ELF-1 (cell line): ENCODE measurements around the gene YY1.
"Not testable (repeated sequence)": the region's sequence is repeated elsewhere in the genome, so short reads cannot be mapped to it uniquely, and the experiment has no call there.

Source experiments
- DNase-seq: peaks from one replicate; pipeline ENCODE4 v3.0.0-alpha.2; 2016; ENCODE audit warnings: low read depth, low spot score

Gene YY1

GRCh38 chr14:100213956-100214769 lies 24.8 kb upstream of the YY1 start:
- peak; percentile 85 for DNase-seq

- DNase-seq: no peak
Measured at GRCh38 chr14:100214770-100215083, 24.2 kb upstream of the YY1 start.

- DNase-seq: no peak
Measured at GRCh38 chr14:100215330-100215885, 23.5 kb upstream of the YY1 start.

GRCh38 chr14:100219126-100219785 lies 19.7 kb upstream of the YY1 start:
- DNase-seq: no peak

- peak; percentile 79 for DNase-seq
Measured at GRCh38 chr14:100221533-100222223, 17.3 kb upstream of the YY1 start.

GRCh38 chr14:100222224-100223093 lies 16.5 kb upstream of the YY1 start:
- no peak for DNase-seq

GRCh38 chr14:100223332-100224201 lies 15.4 kb upstream of the YY1 start:
- peak; percentile 62 for DNase-seq

DNA sequence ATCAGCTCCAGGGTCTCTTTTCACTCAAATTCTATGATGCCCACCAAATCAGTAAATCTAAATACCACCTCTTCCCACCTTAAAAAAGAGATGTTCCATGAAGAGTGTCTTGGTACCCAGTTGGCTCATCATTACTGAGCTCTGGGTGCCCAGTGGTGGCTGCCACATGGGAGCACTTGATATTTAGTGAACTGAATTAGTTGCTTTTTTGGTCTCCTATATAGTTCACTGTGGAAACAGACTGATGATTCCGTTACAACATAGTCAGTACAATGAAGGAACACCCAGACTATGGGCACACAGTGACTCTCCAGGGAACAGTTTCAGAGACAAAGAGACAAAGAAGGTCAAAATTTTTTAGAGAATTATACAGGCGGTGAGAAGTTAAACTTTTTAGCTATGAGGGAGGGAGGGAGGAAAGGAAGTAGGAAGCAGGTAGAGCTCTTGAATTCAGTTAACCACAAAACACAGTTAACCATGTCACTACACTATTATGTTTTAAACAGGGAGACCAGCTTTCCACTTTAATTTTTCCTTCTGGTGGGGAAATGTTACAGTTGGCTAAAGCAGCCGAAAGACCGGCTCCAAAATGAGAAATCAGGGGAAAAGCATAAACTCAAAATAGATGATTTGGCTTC lies 14.6 kb upstream of the YY1 start:
- DNase-seq: no peak

- no peak for DNase-seq
Measured at GRCh38 chr14:100225169-100225568, 13.8 kb upstream of the YY1 start.

DNA sequence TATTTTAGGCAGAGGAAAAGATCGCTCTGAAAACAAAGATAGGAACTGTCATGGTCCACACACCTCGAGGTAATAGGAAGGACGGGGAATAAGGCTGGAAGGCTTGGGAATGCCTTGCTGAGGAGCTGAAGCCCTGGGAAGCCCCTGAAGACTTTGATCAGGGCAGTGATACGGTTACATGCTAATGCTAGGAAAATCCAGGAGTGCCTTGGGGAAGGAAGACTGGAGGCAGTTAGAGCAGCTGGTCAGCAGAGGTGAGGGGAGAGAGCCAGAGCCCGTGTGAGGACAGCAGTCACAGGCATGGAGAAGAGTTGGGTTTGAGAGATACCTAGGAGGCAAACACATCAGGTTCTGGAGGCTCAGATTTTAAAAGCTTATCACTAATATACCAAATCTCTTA lies 8.6 kb upstream of the YY1 start:
- DNase-seq: peak; percentile 68

DNA sequence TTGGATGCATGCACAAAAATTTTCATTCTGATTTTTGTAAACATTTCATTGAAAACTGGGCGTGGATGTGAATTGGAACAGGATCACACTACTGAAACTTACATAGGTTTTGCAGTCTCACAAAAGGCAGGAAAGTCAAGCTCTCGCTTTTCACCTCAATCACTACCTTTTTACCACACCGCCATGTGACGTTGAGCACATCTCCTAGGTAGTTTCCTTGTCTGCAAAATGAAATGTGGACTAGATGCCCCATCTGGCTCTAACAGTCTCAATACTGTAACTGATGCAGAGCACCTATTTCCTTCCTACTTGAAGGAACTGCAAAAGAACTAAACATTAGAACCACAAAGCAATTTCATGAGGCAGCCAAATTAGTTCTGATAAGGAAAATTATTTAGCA lies 4.4 kb upstream of the YY1 start:
- no peak for DNase-seq

DNA sequence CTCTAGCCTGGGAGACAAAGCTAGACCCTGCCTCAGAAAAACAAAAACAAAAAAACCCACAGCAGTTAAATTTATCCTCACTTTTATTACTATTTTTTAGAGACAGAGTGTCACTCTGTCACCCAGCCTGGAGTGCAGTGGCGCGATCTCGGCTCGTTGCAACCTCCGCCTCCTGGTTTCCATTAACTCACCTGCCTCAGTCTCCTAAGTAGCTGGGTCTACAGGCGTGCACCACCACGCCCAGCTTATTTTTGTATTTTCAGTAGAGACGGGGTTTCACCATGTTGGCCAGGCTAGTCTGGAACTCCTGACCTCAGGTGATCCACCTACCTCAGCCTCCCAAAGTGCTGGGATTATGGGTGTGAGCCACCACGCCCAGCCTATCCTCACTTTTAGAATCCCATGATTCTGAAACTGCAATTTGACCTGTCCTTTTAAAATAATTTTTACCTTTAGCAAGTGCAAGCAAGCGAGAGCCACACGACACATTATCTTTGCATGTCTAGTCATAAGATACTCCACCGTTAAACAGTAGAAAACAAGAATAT lies 2.6 kb upstream of the YY1 start:
- DNase-seq: not testable (repeated sequence)

DNA sequence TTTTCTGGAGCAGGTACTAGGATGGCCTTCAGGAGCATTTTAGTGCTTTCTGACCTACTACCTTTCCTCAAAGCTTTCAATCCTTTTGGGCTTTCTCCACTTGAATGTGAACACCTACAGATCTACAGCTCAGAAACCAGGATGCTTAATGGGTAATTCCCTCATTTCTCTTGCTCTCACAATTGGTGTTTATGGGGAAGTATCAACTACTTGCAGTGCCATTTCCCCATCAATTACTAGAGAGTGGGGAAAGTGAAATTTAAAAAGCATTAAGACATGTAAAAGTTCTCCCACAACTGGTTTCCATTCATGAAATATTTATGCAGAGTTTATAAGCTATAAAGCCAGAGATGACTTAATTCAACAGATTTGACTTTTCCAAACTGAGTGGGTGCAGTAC lies 2.1 kb upstream of the YY1 start:
- DNase-seq: no peak

GRCh38 chr14:100237735-100238418 lies 1.1 kb upstream of the YY1 start:
- peak; percentile 51 for DNase-seq

GRCh38 chr14:100239211-100239839 lies 381 bp downstream of the YY1 start:
- no peak for DNase-seq

DNA sequence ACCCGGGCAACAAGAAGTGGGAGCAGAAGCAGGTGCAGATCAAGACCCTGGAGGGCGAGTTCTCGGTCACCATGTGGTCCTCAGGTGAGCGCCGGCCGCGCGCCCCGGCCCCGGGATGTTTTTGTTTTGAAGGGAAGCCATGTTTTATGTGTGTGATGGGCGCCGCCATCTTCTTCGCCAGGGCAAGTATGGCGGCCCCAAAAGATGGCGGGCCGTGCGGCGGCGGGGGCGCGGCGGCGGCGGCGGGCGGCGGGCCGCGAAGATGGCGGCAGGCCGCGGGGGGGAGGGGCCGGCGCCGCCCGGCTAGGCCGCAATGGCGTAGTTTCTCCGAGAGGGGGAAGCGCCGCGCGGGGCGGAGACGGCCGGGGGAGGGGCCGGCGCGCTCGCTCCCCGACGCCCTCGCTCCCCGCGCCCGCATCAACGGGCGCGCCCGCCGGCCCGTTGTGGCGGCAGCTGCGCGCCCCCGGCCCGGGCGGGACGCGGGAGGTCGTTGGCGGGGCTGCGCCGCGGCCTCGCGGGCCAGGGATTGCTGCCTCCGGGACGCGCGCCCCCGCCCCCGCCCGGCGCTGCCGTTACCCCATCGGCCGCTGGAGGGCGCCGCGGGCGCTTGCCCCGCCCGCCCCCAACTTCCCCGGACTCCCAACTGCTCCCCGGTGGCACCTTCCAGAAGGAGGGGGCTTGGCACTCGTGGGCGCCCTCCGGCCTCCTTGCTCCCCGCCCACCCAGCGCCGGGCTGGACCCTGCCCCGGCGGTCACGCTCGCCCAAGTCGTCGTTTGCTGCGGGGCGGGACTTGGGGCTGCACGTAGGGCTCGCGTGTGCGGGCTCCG lies 1.1 kb downstream of the YY1 start:
- DNase-seq: peak; percentile 81

GRCh38 chr14:100240668-100241032 lies 1.7 kb downstream of the YY1 start:
- DNase-seq: no peak

GRCh38 chr14:100241279-100241678 lies 2.3 kb downstream of the YY1 start:
- DNase-seq: no peak
